Kidney (tissue), 14 donors: Measurements from ENCODE around the gene KCNN1. TPM values are rescaled to one million over a fixed set of nuclear protein-coding genes. Genes with fewer than 3 reads are reported as not detected.
A peak's percentile ranks its signal among the peaks of the same experiment; 100 is the strongest.

Experiments
- DNase-seq, 5 donors: peaks; one replicate each; pipeline ENCODE4 v3.0.0-alpha.2; 2013 to 2020
- FAIRE-seq: peaks from 2 replicates; lab custom pipeline; 2012; peaks lifted over from hg19 to GRCh38; lab: Jason Lieb, UNC
- H3K27ac ChIP-seq, 2 donors: one replicate each; pipeline ENCODE4 v1.7.0; 2013; ENCODE audit warnings: low read depth in 2 of 2, low read length in 2 of 2, inconsistent platforms in 1 of 2
- H3K27me3 ChIP-seq: one replicate; pipeline ENCODE4 v1.7.1; 2013; ENCODE audit warnings: low read length, inconsistent platforms; ENCODE audit not compliant: control insufficient read depth, insufficient read depth
- H3K36me3 ChIP-seq, 3 donors: one replicate each; pipeline versions ENCODE4 v1.7.0 to v1.7.1; 2013; ENCODE audit warnings: low read length in 3 of 3, control low read depth in 1 of 3, inconsistent platforms in 1 of 3; ENCODE audit not compliant: insufficient read depth in 3 of 3, control insufficient read depth in 2 of 3
- H3K4me1 ChIP-seq, 3 donors: one replicate each; pipeline versions ENCODE4 v1.7.0 to v1.7.1; 2013; ENCODE audit warnings: low read length in 3 of 3, inconsistent platforms in 1 of 3, low read depth in 1 of 3; ENCODE audit not compliant: control insufficient read depth in 2 of 3, insufficient read depth in 2 of 3
- H3K4me3 ChIP-seq, 3 donors: one replicate each; pipeline versions ENCODE4 v1.7.0 to v1.8.1; 2013; ENCODE audit warnings: low read length in 3 of 3, control low read depth in 1 of 3, inconsistent platforms in 1 of 3
- H3K9ac ChIP-seq, 3 donors: one replicate each; pipeline versions ENCODE4 v1.7.0 to v1.7.1; 2013; ENCODE audit warnings: low read length in 3 of 3, control low read depth in 1 of 3, inconsistent platforms in 1 of 3
- H3K9me3 ChIP-seq, 3 donors: one replicate each; pipeline versions ENCODE4 v1.7.0 to v1.7.1; 2013; ENCODE audit warnings: low read length in 3 of 3, control low read depth in 1 of 3, inconsistent platforms in 1 of 3; ENCODE audit not compliant: control insufficient read depth in 2 of 3, insufficient read depth in 1 of 3
- intact Hi-C: fragments of 100-400 bp; cut with DNase I; formaldehyde crosslinking; loops from one replicate; pipeline ENCODE4 v1.11.1; 2022
- polyA plus RNA-seq: library from polyadenylated mRNA; stranded (reverse); fragments of 350-450 nt; fragmentation: Illumina TruSeq; extraction: RNeasy Lipid Tissue Mini Kit (QIAGEN cat#74804); gene quantifications from one replicate; pipeline ENCODE4 v1.2.3, GENCODE V29; 2014; ENCODE audit warnings: low read depth, low replicate concordance; ENCODE audit not compliant: insufficient read depth
- total RNA-seq: library from RNA; stranded (reverse); fragmentation: NEBNext Ultra II Directional; extraction: Animal tissue kit (Norgen Biotek cat#: 25700); gene quantifications from one replicate; pipeline ENCODE4 v1.2.1, GENCODE V29; 2021
- TF ChIP-seq, protein P1 (sequence below): IDR thresholded peaks from 3 replicates; pipeline ENCODE4 v1.5.1; 2012; ENCODE audit warnings: mild to moderate bottlenecking, moderate library complexity, borderline replicate concordance; ENCODE audit not compliant: insufficient read depth; ENCODE audit errors: extremely low read depth
- donor health status: control.
- donor health status: control.
- donor health status: control.
- donor health status: control.
- donor health status: control.
- donor health status: DM: yes; HTN: yes; CAD: no.
- donor health status: Normal renal cell carcinoma (clear cell type).

Gene KCNN1
- total and polyA plus RNA-seq, 2 donors from 2014 or later: 0.19 to 0.37 TPM

DNA sequence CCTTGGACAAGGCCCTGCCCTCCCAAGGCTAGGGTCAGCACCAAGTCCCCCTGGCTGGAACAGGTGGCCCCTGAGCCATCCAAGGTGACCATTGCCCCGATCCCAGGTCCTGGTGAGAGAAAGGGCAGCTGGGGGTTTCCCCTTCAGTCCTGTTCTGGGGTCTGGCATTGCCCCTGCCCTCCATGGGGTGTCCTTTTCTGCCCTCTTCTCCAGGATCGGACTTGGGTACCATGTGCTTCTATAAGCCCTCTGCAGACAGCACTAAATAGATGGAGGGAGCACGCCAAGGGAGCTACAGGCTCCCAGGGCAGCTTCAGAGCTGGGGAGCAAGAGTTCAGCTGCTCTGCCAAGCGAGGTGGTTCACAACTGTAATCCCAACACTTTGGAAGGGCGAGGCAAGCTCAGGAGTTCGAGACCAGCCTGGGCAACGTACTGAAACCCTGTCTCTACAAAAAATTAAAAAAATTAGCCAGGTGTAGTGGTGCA, 13.5 kb upstream of the KCNN1 start:
- H3K9me3 ChIP-seq: no peaks in the 10 kb centered on the region
- H3K27ac ChIP-seq: no peak overlapping the region
- DNase-seq: peak in 1 of 5 donors; percentile 53
- TF ChIP-seq, protein P1, sequence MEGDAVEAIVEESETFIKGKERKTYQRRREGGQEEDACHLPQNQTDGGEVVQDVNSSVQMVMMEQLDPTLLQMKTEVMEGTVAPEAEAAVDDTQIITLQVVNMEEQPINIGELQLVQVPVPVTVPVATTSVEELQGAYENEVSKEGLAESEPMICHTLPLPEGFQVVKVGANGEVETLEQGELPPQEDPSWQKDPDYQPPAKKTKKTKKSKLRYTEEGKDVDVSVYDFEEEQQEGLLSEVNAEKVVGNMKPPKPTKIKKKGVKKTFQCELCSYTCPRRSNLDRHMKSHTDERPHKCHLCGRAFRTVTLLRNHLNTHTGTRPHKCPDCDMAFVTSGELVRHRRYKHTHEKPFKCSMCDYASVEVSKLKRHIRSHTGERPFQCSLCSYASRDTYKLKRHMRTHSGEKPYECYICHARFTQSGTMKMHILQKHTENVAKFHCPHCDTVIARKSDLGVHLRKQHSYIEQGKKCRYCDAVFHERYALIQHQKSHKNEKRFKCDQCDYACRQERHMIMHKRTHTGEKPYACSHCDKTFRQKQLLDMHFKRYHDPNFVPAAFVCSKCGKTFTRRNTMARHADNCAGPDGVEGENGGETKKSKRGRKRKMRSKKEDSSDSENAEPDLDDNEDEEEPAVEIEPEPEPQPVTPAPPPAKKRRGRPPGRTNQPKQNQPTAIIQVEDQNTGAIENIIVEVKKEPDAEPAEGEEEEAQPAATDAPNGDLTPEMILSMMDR: no peak
- no peaks in the 10 kb centered on the region for H3K36me3 ChIP-seq
- FAIRE-seq: no peak
- intact Hi-C loops: no loop called here
- no peak overlapping the region for H3K4me3 ChIP-seq
- peaks cover 0 to 14% (median 0%) of the 10 kb centered on the region in 3 donors for H3K4me1 ChIP-seq
- peaks cover 4% of the 10 kb centered on the region for H3K27me3 ChIP-seq
- H3K9ac ChIP-seq: no peak overlapping the region

DNA sequence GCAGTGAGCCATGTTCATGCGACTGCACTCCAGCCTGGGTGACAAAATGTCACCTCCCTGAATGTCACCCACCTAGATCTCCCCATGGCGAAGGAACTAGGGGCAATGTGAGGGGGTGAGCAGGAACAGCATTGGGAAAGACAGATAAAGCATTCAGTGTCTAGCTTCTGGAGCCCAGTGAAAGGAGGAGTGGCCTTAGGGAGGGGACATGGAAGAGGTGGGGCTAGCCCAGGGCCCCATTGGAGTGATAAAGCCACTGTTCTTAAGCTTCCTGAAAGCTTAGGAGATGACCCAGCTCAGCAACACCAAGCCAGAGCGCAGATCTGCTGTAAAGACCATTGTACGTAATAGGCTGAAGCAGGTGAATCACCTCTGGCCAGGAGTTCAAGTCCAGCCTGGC, 13.0 kb upstream of the KCNN1 start:
- intact Hi-C loops: no loop called here
- Histone ChIP-seq H3K27ac (no peak overlapping the region), H3K9me3 (no peaks in the 10 kb centered on the region), H3K4me1 (peaks cover 0 to 14% (median 0%) of the 10 kb centered on the region in 3 donors), H3K27me3 (peaks cover 4% of the 10 kb centered on the region), H3K9ac (no peak overlapping the region), H3K4me3 (no peak overlapping the region), H3K36me3 (no peaks in the 10 kb centered on the region)
- no peak for DNase-seq
- TF ChIP-seq, protein P1: no peak
- no peak for FAIRE-seq

DNA sequence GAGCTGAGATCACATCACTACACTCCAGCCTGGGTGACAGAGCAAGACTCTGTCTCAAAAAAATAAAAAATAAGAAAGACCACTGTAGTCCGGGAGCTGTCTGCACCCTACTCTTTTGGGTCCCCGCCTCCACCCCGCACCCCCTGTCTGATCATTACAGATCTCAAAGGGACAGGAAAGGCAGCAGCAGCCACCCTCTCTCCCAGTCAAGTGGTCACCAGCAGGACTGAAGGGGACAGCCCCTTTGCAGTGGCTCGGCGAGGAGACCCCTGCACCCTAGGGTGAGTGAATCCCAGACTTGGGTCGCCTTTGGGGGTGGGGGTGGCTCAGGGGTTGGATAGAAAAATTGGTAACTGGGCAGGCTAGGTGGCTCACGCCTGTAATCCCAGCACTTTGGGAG, 12.5 kb upstream of the KCNN1 start:
- Histone ChIP-seq H3K9ac (no peak overlapping the region), H3K36me3 (no peaks in the 10 kb centered on the region), H3K27me3 (peaks cover 4% of the 10 kb centered on the region), H3K4me3 (no peak overlapping the region), H3K27ac (no peak overlapping the region), H3K9me3 (no peaks in the 10 kb centered on the region), H3K4me1 (peaks cover 0 to 11% (median 0%) of the 10 kb centered on the region in 3 donors)
- DNase-seq: no peak
- intact Hi-C loops: no loop called here
- no peak for FAIRE-seq
- TF ChIP-seq, protein P1: no peak
